Sciatic nerve (tissue), 2 donors: ENCODE measurements around the gene BRD4. TPM values are rescaled to one million over a fixed set of nuclear protein-coding genes. Genes with fewer than 3 reads are reported as not detected.

Experiments
- ATAC-seq: fragments of 200-7000 bp; cut with Tn5 transposase; one replicate; pipeline ENCODE4 v1.9.1; 2020; ENCODE audit warnings: mild to moderate bottlenecking, moderate library complexity
- DNase-seq: peaks from one replicate; pipeline ENCODE4 v3.0.0-alpha.2; 2020; ENCODE audit warnings: low spot score
- intact Hi-C: fragments of 100-400 bp; cut with DNase I; formaldehyde crosslinking; loops from one replicate; pipeline ENCODE4 v1.14.2; 2022
- total RNA-seq: library from RNA; stranded (reverse); fragmentation: NEBNext Ultra II Directional; extraction: Animal tissue kit (Norgen Biotek cat#: 25700); gene quantifications from one replicate; pipeline ENCODE4 v1.2.1, GENCODE V29; 2021
- donor health status: DM: no; HTN: no; CAD: no.
- donor health status: DM: no; HTN: no; CAD: no.

The BRD4 gene
- total RNA-seq, 1 donor from 2014 or later: 110 TPM

DNA sequence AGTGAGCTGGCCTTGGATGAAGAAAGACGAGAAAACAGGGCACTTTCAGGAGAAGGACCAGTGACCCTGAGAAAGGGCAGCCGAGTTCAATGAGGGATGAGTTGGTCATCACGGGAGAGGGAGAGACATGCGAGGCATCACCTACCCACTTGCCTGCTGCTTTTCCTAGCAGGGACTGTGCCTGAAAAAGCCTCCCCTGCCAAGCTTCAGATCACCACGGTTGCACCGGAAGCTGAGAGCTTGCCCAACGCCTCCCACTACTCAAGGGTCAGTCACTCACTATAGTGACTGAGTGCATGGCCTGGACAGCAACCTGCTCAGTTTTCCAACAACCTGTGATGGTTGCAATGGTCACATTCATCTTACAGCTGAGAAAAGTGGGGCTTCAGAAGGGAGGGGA lies 87.5 kb downstream of the BRD4 start:
- ATAC-seq (no peak), DNase-seq (no peak)
- intact Hi-C loops: no loop called here

DNA sequence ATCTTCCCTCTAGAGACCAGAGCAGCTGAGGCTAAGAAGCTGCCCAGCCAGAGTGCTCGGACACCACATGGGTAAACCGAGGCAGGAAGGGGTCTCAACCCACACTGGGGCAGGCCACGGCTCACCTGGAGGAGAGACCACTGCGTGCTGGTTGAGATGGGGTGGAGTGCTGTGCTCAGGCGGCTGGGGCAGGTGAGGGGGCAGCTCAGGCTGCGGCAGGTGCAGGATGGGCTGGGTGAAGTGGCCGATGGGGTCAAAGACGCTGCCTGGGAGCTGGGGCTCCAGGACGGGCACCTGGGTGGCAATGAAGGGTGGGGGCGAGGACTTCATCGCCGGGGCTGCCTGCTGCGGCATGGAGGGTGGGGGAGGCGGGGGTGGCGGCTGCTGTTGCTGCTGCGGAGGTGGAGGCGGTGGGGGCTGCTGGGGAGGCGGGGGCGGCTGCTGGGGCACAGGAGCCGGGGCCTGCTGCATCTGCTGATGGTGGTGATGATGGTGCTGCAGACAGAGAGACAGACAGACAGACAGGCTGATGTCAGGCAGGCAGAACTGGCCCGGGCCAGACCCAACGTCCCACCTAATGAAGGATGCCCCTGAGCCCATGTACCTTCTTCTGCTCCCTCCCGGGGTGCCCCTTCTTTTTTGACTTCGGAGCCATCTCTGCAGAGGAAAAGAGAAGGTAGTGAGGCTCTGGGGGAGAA lies 88.1 kb downstream of the BRD4 start:
- DNase-seq (no peak), ATAC-seq (no peak)
- intact Hi-C loops: no loop called here

DNA sequence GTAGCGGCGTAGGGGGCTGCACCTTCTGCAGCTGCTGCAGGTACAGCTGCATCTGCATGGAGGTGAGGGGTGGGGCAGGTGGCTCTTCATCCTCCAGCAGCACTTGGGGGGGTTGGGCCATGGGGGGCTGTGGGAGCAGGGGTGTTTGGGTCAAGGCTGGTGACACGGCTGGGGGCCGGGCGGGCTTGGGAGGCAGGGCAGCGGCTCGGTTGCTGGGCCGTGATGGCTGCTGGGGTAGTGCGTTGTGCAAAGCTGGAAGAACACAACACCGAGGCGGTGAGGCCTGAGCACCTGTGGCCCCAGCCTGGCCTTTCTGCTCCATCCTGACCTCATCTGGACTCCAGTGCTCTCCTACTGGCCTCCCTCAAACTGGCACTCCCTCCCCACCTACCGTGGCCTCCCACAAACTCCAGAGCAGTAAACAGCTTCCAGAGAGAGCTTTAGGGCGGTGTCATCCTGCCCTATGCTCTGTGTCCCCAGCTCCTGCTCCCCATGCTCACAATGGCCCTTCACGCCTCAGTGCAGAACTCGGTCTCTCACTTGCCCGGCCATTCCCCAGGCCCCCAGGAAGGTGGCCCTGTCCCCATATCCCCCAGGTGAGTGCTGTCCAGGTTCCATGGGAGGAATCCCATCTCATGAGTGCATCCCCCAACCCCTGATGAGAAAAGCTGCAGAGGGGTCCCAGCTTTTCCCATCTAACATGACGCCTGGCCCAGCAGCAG lies 88.9 kb downstream of the BRD4 start:
- intact Hi-C loops: no loop called here
- ATAC-seq: no peak
- DNase-seq: peak; percentile 52

DNA sequence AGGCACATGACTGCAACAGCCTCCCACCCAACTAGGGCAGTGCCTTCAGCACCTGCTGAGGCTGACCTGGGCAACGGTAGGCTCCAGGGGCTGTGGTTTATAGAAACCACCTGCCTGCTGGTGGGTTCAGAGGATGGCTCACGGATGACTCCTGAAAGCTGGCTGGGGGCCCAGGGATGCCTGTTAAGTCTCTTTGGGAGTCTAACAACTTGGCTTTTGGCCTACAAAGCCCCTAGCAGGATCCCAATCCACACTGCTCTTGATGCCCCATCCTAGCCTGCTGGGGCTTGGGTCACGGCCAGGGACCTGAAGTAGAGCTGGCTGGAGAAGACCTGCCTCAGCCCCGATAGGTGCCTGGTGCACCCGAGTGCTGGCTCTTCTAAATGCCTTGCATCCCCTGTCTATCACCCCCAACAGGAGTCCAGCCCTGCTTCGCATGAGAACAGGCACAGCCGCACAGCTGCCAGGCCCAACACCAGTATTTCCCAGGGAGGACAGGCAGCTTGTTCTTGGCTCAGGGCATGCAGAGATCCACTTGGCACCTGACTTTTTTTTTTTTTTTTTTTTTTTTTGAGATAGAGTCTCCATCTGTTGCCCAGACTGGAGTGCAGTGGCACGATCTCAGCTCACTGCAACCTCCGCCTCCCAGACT lies 91.0 kb downstream of the BRD4 start:
- ATAC-seq (no peak), DNase-seq (peak; percentile 54)
- intact Hi-C loops: no loop called here

DNA sequence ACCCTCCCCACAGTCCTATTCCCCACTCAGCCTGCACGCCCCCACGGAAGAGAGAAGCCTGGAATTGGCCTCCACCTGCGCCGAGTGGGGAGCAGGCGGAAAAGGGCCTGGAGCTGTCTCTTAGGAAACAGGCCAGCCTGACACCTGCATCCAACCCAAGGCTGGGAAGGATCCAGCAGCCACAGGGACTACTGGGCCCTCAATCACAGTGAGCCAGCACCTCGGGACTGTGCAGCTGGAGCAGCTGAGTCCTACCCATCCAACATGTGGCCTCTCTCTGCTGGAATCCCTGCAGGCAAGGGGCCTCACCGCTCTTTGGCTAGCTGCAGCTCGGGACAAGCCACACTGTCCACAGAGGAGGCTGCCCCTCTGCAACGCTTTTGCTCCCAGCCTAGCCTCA lies 91.8 kb downstream of the BRD4 start:
- ATAC-seq: no peak
- intact Hi-C loops: no loop called here

DNA sequence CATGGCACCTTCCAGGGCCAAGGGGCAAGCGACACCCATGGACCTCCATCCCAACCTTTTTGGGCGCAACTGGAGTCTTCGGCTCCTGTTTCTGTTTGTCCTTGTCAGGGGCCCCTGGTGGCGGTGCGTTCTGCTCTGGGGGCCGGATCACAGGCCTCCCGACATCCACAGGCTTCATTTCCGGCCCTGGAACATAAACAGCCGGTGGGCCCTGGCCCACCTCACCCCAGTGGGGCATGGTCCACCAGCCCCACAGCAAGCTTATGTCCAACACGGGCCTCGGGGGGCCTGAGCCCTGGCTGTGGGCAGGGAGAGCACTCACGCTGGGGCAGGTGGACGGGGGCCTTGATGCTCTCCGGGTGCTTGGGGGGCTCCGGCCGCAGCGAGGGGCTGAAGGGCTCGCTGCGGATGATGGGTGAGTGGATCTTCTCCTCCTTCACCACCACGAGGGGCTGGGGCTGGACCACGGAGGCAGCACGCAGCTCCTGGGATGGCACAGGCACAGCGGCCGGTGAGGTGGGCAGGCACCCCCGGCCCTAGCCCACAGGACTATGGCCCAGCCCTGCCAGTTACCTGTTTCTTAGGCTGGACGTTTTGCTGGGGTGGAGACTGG lies 92.9 kb downstream of the BRD4 start:
- intact Hi-C loops: no loop called here
- ATAC-seq (no peak), DNase-seq (no peak)

More for the DNA sequence above, 91.8 kb downstream of the BRD4 start:
- peak; percentile 47 for DNase-seq

DNA sequence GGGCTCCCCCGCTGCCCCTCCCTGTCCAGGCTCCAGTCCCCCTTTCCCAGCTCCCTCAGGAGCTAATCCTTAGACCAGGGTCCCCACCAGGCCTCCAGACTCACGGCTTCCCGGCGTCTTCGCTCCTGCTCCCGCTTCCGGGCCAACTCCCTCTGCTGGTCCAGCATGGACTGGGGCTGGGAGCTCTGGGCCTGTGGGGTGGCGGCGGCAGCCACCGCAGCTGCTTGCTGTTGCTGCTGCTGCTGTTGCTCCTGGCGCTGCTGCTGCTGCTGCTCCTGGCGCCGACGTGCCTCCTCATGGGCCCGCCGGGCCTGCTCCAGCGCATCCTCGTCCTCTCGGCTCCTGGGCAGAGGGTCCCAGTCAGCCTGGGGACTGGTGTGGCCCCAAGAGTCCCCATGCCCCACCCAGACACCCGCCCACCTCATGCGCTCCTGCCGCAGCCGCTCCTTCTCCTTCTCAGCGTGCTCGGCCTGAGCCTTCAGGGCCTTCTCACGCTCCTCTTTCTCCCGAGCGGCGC lies 93.6 kb downstream of the BRD4 start:
- DNase-seq (no peak), ATAC-seq (no peak)
- intact Hi-C loops: no loop called here

DNA sequence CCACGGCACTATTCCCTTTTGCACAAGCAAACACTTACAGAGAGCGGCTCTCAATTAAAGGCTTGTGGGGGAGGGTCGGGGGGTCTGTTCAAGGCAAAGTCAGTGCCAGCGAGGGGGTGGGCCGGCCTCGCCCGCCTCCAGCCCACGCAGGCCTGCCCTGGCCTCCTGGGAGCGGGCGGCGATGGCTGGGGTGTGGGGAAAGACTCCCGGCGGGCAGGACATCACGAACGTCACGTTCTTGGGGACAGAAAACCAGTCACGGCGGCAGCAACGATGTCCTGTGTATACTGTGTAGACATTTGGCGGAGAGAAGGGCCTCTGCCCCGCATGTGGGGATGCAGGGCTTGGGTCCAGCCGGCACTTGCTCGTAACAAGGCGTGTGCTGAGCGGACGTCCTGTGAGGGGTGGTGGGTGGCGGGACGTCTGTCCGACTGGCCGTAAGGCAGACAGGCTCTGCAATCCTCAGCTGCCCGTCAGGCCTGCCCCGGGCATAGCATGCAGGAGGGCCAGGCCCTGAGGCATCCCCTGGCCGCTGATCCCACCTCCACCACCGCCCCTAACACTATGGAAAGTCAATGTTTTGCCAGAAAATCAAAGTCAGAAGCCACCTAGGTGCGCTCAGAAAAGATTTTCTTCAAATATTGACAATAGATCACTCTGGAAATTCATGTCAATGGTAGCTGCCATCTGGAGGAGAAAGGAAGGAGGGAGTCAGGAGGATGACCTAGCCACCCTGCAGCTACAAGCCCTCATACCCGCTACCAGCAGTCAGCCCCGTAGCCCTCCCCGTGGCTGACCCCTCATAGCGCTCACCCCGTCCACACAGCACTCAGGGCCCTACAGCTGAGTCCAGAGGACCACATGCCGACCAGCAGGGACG lies 94.3 kb downstream of the BRD4 start:
- no peak for ATAC-seq
- no peak for DNase-seq
- intact Hi-C loops: no loop called here

DNA sequence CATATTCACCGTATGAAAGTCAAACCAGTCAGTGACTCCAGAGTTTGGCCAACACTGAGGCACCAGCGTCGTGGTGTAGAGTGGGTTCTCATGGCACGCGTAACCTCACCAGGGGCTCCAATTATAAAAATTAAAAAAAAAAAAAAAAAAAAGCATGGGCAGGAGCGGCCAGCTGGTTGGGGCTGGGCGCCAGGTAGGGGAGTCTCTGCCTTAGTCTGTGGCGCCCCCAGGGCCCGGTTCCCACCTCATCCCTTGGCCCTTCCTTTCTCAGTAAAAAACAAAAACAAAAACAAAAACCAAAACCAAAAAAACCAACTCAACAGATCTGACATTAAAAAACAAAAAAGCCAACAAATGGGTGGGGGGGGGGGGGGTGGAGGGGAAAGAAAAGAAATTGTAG lies 95.5 kb downstream of the BRD4 start:
- ATAC-seq (no peak), DNase-seq (no peak)
- intact Hi-C loops: no loop called here

DNA sequence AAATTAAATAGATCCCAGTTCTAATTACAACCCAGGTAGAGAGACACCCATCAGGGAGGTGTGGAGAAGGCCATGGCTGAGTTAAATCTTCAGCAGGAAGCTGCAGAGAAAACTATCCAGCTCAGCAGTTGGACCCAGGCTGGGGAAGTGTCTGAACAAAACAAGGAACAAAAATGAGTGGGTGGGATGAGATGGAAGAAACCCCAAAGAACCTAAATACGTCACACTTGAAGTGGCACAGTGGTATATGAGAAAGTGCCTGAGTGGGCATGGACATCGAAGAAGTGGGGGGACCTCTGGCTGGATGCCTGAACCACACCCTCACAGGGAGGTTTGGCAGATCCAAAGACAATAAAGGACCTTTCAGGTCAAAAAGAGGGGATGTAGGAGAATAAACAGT lies 96.6 kb downstream of the BRD4 start:
- ATAC-seq (no peak), DNase-seq (no peak)
- intact Hi-C loops: no loop called here

DNA sequence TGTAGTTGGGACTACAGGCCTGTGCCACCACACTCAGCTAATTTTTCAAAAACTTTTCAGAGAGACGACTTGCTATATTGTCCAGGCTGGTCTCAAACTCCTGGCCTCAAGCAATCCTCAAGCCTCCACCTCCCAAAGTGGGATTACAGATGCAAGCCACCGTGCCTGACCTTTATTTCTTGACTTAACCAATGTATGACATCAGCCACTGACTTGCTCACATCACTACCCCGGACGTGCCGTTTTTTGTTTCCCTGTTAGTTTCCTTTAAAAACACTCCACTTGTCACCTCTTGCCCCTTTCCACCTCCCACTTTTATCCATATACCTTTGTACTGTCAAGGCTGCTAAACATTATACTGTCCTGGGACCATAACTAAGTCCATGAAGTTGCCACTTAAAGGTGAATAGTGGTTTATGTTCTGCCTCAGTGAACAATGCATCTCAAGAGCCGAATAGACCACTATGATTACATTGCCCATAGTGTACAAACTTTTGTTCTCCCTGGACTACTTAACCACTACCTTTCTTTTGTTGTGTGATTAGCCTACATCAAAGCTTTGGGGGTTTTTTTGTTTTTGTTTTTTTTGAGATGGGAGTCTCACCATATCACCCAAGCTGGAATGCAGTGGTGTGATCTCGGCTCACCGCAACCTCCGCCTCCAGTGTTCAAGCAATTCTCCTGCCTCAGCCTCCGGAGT lies 97.8 kb downstream of the BRD4 start:
- intact Hi-C loops: no loop called here
- ATAC-seq (no peak), DNase-seq (no peak)

DNA sequence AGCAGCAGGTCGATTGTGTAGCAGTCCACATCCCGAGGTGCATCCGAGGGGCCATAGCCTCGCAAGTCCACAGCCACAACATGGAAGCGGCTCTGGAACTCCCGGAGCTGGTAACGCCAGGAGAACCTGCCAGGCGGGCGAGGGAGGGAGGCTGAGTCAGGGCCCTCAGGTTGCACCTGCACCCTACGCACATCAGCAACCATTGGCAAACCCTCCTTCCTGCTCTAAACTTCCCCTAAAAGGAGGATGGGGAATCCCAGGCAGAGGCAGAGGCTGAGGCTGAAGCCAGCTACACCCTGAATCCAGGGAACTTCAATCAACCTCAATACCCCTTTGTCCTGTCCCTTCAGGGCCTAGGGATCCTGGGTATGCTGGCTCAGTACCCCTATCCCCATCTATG lies 101.1 kb downstream of the BRD4 start:
- DNase-seq (no peak), ATAC-seq (no peak)
- intact Hi-C loops: no loop called here

DNA sequence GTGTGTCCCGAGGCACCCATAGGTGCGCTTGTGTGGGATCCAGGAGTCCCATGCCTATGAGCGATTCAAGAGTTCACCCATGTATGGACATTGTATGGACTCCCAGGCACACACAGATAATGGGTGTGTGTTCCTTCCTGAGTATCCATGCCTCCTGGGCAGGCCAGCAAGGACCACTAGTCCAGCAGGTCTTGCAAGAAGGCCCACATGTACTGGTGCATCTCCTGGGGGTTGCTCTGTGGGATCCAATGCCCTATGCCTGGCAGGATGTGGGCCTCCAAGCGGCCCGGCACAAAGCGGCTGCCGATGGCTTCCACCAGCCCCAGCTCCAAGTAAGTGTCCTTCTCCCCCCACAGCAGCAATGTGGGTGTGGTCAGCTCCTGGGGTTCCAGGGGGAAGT lies 105.1 kb downstream of the BRD4 start:
- DNase-seq (no peak), ATAC-seq (no peak)
- intact Hi-C loops: no loop called here

DNA sequence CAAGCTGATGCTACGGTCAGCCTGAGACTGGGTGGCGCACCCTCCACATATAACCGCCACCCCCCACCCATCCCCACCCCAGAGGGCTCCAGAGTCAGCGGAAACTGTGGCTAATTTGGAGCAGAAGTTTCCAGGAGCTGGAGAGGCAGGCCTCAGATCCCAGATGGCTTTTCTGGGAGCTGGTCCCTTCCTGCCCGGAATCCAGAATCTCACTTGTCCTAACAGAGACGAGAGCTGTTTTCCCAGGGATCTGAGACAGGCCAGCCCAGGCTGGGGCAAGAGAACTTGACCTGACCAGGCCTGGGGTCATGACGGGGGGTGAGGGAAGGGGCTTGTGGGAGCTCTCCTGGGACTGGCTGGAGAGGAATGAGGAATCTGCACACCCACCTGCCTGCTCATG lies 106.6 kb downstream of the BRD4 start:
- DNase-seq (no peak), ATAC-seq (no peak)
- intact Hi-C loops: no loop called here

DNA sequence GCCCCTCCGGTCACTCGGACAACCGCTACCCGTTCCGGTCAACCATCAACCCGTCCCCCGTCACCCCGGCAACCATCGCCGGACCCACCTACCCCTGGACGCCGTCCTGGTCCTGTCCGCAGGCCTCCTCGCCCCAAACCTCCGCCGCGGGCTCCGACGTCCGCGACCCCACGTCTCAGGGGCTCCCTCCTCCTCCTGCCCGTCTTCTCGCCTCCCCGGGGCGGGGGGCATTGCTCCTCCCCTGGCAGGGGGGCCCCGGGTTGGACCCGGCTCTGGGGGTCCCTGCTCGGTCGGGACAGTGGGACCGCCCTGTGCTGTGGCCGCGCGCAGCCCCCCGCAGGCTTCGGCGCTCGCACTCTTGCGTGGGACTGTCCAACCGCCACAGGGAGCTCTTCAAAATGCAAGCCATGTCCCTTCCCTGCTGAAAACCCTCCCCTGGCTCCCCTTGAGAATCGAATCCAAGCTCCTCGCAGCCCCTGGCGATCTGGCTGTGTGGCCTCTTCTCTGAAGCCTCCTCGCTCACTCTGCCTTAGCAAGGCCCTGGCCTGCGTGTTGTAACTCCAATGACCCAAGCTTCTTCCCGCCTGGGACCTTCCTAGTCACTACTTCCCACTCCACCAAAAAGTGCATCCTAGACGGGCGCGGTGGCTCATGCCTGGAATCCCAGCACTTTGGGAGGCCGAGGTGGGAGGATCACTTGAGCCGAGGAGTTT lies 108.5 kb downstream of the BRD4 start:
- intact Hi-C loops: no loop called here
- DNase-seq (no peak), ATAC-seq (peak; percentile 10)

DNA sequence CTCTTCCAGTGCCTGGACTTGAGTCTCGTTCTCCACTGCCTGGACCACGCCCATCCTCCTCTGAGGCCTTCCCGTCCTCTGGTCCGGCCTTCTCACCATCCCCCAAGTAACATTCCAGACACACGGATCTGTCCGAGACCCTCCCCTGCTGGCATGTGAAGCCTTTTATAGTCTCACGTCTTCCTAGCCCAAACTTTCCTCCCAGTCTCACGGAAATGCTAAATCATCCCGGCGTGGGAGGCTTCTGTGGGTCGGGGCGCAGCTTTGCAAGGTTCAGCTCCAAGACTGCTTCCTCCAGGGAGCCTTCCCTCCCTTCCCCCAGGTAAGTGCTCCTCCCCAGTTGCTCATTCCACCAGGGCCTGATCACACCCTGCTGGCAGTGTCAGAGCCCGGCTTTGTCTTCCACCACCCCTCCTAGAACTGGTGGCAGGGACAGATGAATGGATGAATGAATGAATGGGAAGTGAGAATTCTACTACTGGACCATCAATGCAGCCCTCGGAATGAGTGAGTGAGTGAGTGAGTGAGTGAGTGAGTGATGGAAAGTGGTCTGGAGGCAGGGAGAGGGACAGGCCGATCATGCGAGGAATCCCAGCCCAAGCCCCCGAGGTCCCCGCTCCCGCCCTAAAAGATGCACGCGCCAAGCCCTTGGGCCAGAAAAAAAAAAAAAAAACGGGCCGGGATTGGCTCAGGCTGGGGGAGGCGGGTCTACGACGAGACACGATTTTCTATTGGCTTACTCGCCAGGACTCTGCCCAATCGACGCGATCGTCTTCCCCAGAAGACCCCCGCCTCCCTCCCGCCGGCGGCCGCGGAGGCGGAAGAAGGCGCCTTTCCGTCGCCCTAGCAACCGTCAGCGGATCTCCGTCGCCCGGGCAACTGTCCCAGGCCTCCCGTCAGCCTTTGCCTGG lies 109.3 kb downstream of the BRD4 start:
- peak; percentile 95 for DNase-seq
- intact Hi-C loops: no loop called here
- ATAC-seq: peak; percentile 98

DNA sequence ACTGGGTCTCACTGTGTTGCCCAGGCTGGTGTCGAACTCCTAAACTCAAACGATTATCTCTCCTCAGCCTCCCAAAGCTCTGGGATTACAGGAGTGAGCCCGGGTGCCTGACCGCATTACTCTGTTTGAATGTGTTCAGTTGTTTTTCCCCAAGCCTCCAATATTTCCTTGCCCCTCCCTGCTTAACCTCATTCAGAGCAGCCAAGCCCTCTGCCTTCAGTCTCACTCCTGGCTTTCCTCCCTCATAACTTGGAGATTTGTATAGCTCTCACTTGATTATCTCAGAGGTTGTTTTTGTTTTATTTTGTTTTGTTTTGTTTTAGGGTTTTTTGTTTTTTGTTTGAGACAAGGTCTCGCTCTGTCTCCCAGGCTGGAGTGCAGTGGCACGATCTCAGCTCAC lies 111.5 kb downstream of the BRD4 start:
- ATAC-seq: peak; percentile 27
- intact Hi-C loops: no loop called here
- DNase-seq: no peak
